GM12865 (cell line): ENCODE data around the gene RAB17.

ENCODE experiments used
- DNase-seq: peaks from one replicate; pipeline ENCODE4 v3.0.0; 2010; ENCODE audit warnings: low read depth
- H3K4me3 ChIP-seq: 2 replicates; pipeline ENCODE4 v1.5.1; 2011; ENCODE audit warnings: mild to moderate bottlenecking, low read depth, low read length, control low read depth
- TF ChIP-seq, protein P1 (sequence below): IDR thresholded peaks from 2 replicates; pipeline ENCODE4 v1.5.1; 2011; ENCODE audit warnings: low read length, control low read depth, low read depth, inconsistent platforms; ENCODE audit not compliant: insufficient read depth; ENCODE audit errors: missing control alignments

Gene RAB17

DNA sequence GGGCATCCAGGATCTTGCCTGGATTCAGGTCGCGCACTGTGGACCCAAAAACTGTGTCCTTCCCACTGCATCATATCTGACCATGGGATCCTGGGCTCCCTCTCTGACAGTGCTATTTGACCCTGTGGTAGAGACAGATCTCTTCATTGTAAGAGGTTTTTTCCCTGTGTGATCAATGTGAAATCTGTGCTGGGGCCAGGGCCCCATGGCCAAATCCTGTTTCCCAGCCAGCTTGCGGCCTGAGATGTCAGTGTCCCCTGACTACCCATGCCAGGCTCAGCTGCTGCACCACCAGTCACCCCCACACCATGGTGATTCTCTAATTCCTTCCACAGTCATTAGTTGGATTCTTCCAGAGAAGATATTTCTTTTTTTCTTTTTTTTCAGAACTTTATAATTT lies 20.6 kb downstream of the RAB17 start:
- TF ChIP-seq, protein P1, sequence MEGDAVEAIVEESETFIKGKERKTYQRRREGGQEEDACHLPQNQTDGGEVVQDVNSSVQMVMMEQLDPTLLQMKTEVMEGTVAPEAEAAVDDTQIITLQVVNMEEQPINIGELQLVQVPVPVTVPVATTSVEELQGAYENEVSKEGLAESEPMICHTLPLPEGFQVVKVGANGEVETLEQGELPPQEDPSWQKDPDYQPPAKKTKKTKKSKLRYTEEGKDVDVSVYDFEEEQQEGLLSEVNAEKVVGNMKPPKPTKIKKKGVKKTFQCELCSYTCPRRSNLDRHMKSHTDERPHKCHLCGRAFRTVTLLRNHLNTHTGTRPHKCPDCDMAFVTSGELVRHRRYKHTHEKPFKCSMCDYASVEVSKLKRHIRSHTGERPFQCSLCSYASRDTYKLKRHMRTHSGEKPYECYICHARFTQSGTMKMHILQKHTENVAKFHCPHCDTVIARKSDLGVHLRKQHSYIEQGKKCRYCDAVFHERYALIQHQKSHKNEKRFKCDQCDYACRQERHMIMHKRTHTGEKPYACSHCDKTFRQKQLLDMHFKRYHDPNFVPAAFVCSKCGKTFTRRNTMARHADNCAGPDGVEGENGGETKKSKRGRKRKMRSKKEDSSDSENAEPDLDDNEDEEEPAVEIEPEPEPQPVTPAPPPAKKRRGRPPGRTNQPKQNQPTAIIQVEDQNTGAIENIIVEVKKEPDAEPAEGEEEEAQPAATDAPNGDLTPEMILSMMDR: no peak

DNA sequence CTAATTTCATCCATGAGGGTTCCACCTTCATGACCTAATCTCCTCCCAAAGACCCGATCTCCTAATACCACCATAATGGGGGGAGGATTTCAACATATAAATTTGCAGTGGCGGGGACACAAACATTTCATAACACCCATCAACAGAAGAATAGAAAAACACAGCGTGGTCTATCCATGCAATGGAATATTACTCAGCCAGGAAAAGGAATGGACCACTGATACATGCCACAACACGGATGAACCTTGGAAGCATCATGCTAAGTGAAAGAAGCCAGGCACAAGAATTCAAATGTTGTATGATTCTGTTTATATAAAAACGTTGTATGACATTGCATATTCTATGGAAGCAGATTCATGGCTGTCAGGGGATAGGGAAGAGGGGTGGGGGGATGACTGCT lies 21.5 kb downstream of the RAB17 start:
- DNase-seq: no peak
- no peak overlapping the region for H3K4me3 ChIP-seq
- TF ChIP-seq, protein P1: no peak

More for the DNA sequence above, 20.6 kb downstream of the RAB17 start:
- no peak overlapping the region for H3K4me3 ChIP-seq
- DNase-seq: no peak

- DNase-seq: no peak
- TF ChIP-seq, protein P1: no peak
Observed at GRCh38 chr2:237568121-237568660, 22.3 kb downstream of the RAB17 start.

GRCh38 chr2:237567276-237568029 lies 23.1 kb downstream of the RAB17 start:
- no peak overlapping the region for H3K4me3 ChIP-seq
- TF ChIP-seq, protein P1: no peak
- no peak for DNase-seq

More at GRCh38 chr2:237568121-237568660, 22.3 kb downstream of the RAB17 start:
- no peak overlapping the region for H3K4me3 ChIP-seq

- H3K4me3 ChIP-seq: no peak within 1 kb of the TSS
- TF ChIP-seq, protein P1: no peak
- no peak for DNase-seq
Observed at GRCh38 chr2:237566401-237567235, 23.9 kb downstream of the RAB17 start, which contains the start of gene PRLH. Gene PRLH (plus strand): TSS chr2:237566574. CDS start chr2:237566574, 0 bp downstream.

GRCh38 chr2:237565974-237566373 lies 24.6 kb downstream of the RAB17 start:
- TF ChIP-seq, protein P1: no peak
- no peak for DNase-seq
- no peak overlapping the region for H3K4me3 ChIP-seq
